Neural crest cell (in vitro differentiated cells): ENCODE data around the gene SPTB. TPM values are rescaled to one million over a fixed set of nuclear protein-coding genes. Genes with fewer than 3 reads are reported as not detected.

Experiments
- DNase-seq: peaks from one replicate; pipeline ENCODE4 v3.0.0; 2021; ENCODE audit warnings: low read depth, mixed read lengths, low spot score
- H3K27ac Mint-ChIP-seq: one replicate; pipeline ENCODE4 v1.8.0; 2021; ENCODE audit warnings: mild to moderate bottlenecking, mixed read lengths; ENCODE audit not compliant: unreplicated experiment
- H3K27me3 Mint-ChIP-seq: 2 replicates; pipeline ENCODE4 v1.8.0; 2021; ENCODE audit warnings: low read depth, mild to moderate bottlenecking, mixed read lengths
- H3K36me3 Mint-ChIP-seq: 2 replicates; pipeline ENCODE4 v1.8.0; 2021; ENCODE audit warnings: low read depth, mild to moderate bottlenecking, mixed read lengths
- H3K4me1 Mint-ChIP-seq: 2 replicates; pipeline ENCODE4 v1.8.0; 2021; ENCODE audit warnings: mixed read lengths
- H3K4me3 Mint-ChIP-seq: one replicate; pipeline ENCODE4 v1.8.0; 2021; ENCODE audit warnings: mild to moderate bottlenecking, mixed read lengths
- H3K9me3 Mint-ChIP-seq: 2 replicates; pipeline ENCODE4 v1.8.0; 2021; ENCODE audit warnings: mixed read lengths
- CTCF ChIP-seq: fragments of 200-600 bp; sonication (generic); conservative IDR thresholded peaks from 2 replicates; pipeline ENCODE4 v1.5.0; 2021; ENCODE audit warnings: antibody characterized with exemption, mild to moderate bottlenecking
- long read RNA-seq: library from polyadenylated mRNA; unstranded; transcript quantifications from one replicate; pipeline ENCODE4 v2.0.0, GENCODE V29; 2020
- total RNA-seq: library from RNA; stranded (reverse); gene quantifications from 2 replicates; pipeline ENCODE4 v1.2.1, GENCODE V29; 2021

The SPTB gene
- total RNA-seq, result 0.16 and 0.18 TPM in 2 replicates
- long read RNA-seq, result 0 reads

GRCh38 chr14:64879635-64880220 lies at the start of gene SPTB:
Gene SPTB (minus strand): TSS chr14:64879907. CDS start chr14:64823094, 56,813 bp downstream.
- Mint-ChIP-seq H3K27me3 (peaks cover 94% of the 10 kb centered on the region), H3K4me1 (peaks cover 3% of the 10 kb centered on the region), H3K27ac (no peak within 1 kb of the TSS), H3K4me3 (peak within 1 kb of the TSS; percentile 87), H3K9me3 (no peaks in the 10 kb centered on the region), H3K36me3 (no peaks in the 10 kb centered on the region)
- DNase-seq, result no peak
- no peak for TF ChIP-seq CTCF

GRCh38 chr14:64929014-64929359 lies 49.3 kb upstream of the SPTB start:
- H3K4me3 Mint-ChIP-seq, result no peak overlapping the region
- no peak for TF ChIP-seq CTCF
- H3K27me3 Mint-ChIP-seq, result no peaks in the 10 kb centered on the region
- no peak for DNase-seq
- H3K4me1 Mint-ChIP-seq, result peaks cover 6% of the 10 kb centered on the region
- no peak overlapping the region for H3K27ac Mint-ChIP-seq
- no peaks in the 10 kb centered on the region for H3K36me3 Mint-ChIP-seq
- no peaks in the 10 kb centered on the region for H3K9me3 Mint-ChIP-seq

- H3K4me3 Mint-ChIP-seq, result no peak overlapping the region
- H3K36me3 Mint-ChIP-seq, result no peaks in the 10 kb centered on the region
- H3K27ac Mint-ChIP-seq, result no peak overlapping the region
- TF ChIP-seq CTCF, result no peak
- no peaks in the 10 kb centered on the region for H3K27me3 Mint-ChIP-seq
- no peaks in the 10 kb centered on the region for H3K9me3 Mint-ChIP-seq
- no peak for DNase-seq
- peaks cover 6% of the 10 kb centered on the region for H3K4me1 Mint-ChIP-seq
These were observed 48.7 kb upstream of the SPTB start for GRCh38 chr14:64928239-64929013.

- no peak for DNase-seq
- Mint-ChIP-seq H3K27ac (no peak overlapping the region), H3K9me3 (no peaks in the 10 kb centered on the region), H3K4me3 (no peak overlapping the region), H3K36me3 (no peaks in the 10 kb centered on the region), H3K4me1 (peaks cover 2% of the 10 kb centered on the region), H3K27me3 (no peaks in the 10 kb centered on the region)
- TF ChIP-seq CTCF, result no peak
These were observed 47.3 kb upstream of the SPTB start for GRCh38 chr14:64927031-64927430.

GRCh38 chr14:64926398-64926995 lies 46.8 kb upstream of the SPTB start:
- no peak overlapping the region for H3K4me3 Mint-ChIP-seq
- H3K4me1 Mint-ChIP-seq, result no peaks in the 10 kb centered on the region
- no peaks in the 10 kb centered on the region for H3K9me3 Mint-ChIP-seq
- no peaks in the 10 kb centered on the region for H3K27me3 Mint-ChIP-seq
- H3K27ac Mint-ChIP-seq, result no peak overlapping the region
- DNase-seq, result no peak
- no peak for TF ChIP-seq CTCF
- H3K36me3 Mint-ChIP-seq, result no peaks in the 10 kb centered on the region
